NCI-H446 treated with DMSO at 0.1 percent for 48 hours (cell line): ENCODE data around the gene PDP2.
"Not testable (repeated sequence)": the region's sequence is repeated elsewhere in the genome, so short reads cannot be mapped to it uniquely, and the experiment has no call there.

Experiments
- DNase-seq: peaks from one replicate; lab custom pipeline; 2025; lab: John Stamatoyannopoulos, UW

The PDP2 gene

DNA sequence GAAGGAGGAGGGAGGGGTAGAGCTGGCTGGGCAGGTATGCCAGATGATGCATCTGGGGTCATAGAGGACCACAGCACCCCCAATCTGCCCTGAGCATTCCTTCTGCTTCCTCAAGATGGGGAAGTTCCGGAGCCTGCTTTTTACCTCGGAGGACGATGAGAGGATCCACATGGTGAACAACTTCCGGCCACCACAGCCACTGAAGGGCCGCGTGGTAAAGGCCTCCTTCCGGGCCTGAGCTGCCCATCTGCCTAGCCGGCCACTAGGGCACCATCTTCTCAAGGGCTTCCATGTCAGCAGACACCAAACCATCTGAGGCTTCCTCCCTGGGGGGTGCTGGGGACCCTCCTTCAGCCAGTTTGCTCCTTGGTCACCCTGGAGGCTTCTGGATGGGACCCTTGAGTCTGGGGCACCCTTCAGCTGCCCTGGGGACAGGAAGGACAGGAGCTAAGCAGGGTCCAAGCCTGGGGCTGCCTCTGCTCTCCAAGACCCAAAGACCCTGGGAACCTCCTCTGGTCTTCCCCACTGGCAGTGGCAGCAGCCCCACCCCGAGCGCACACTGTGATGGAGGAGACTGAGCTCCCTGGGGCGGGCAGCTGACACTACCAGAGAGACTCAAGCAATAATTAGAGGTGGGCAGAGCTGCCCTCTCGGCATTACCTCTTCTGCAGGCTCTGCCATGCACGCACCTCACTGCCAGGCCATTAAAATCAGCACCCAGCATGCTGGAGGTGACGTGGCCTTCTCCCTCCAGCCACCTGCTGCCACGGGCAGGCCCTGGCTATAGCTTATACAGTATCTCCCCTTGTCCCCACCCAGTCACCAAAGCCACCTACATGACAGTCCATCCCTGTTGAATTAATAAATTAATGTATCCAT is 26.8 kb upstream of the PDP2 start:
- DNase-seq, result no peak

DNA sequence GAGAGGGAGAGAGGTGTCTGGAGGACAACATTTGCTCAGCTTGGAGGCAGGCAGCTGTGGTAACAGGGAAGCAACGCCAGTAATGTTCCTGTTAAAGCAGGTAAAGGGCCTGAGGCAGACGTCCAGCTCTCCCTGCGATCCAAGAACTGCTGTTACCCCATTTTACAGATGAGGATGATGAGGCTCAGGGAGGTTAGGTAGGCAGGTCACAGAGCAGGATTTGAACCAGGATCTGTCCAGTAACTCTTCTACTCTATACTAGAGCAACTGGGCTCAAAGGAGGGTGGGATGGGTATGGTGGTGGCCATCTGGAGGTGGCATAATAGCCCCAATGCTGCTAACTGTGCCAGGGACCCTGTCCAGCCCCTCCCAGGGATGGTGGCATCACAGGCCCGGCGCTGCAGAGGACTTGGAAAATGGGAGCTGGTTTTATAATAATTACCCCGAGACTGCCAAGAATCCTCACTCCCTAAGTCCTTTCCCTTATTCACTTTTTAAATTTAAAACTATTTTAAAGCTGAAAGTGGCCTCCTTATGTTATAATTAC is 24.1 kb upstream of the PDP2 start:
- no peak for DNase-seq

- no peak for DNase-seq
Measured at GRCh38 chr16:66856801-66857200, 23.5 kb upstream of the PDP2 start.

DNA sequence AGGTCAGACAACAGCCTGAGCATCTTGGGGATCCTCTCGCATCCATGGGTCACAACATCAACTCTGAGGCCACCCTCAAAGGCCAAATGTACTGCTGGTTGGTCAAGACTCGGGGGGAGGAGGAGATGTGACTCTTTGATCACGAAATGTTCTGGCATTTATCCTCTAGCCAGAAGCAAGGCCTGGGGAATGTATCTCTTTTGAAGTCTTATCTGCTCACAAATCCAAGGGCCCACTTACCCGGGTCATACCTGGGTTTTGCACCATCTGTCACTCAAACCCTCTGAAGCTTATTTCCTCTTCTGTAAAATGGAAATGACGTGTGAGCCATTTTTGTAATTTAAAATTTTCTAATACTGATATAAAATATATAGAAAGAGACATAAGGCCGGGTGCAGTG is 22.9 kb upstream of the PDP2 start:
- DNase-seq, result no peak

DNA sequence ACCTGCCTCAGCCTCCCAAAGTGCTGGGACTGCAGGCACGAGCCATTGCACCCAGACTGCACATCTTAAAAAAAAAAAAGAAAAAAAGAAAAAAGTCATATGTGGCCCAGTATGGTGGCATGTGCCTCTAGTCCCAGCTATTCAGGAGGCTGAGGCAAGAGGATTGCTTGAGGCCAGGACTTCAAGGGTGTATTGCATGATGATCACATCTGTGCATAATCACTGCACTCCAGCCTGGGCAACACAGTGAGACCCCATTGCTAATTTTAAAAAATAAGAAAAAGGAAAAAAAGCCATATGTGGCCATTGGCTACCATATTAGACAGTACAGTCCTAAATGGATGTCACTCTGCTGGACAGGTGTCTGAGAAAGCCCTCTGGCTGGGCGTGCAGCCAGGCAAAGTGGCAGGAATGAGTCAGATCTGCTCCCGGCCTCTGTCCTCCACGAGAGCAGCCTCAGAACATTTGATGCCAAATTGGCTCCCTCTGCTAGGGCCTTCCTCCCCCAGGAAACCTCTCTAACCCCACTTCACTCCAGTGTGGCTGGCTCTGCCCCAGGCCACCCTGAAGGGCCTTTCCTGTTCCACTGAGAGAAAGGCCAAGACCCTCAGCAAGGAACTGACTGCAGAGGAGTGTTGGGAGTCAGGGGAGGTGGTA is 21.4 kb upstream of the PDP2 start:
- peak; percentile 16 for DNase-seq

- no peak for DNase-seq
Measured at GRCh38 chr16:66859397-66860068, 20.8 kb upstream of the PDP2 start.

DNA sequence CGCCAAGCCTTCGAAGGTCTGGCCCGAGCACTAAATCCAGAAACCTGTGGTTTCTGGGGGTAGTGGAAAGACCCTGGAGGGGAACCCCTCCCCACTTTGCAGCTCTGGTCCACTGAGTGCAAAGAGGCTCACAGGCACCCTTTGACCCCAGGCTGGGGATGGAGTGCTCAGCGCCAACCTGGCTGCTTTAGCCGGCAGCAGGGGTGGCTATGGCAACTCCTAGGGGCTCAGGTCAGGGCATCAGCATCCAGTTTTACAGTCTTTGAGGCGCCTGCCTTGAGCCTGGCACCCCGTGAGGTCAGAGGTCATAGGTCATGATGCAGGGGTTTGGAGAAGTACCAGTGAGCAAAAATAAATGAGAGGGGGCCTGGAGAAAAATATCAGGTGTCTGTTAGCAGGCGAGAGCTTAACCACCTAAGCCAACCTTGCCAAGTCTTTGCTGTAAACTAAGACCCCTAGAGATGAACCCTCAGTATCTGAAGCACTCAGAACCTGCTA is 18.2 kb upstream of the PDP2 start:
- DNase-seq, result no peak

DNA sequence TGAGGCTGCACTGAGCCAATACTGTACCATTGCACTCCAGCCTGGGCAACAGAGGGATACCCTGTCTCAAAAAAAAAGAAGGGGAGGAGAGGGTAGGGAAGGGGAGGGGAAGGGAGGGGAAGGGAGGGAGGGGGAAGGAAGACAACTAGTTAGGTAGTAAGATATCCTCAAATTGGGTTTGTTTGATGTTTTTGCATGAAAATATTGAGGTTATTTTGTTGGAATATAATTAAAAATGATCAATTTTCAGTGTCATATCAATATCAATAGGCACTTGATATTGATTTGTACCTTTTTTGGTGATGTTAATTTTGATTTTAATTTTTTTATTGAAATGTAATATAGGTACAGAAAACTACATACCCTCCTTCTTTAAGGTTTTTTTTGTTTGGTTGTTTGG is 16.6 kb upstream of the PDP2 start:
- DNase-seq, result no peak

DNA sequence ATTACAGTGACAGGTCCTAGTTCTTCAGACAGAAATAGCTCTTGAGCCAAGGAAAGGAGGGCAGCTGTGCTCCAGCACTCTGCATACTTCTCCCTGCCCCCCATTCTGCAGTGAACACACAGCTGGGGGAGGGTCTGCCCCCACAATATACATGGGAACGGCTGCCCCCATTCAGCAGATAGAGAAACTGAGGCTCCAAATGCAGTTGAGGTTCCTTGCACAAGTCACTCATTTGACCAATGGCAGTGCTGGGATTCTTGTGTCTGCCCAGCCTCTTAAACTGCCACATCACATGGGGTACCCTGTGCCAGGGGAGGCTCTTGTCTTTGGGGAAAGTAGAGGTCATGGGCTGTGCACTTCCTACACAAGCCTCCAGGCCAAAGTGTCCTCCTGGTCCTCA is 10.9 kb upstream of the PDP2 start:
- no peak for DNase-seq

DNA sequence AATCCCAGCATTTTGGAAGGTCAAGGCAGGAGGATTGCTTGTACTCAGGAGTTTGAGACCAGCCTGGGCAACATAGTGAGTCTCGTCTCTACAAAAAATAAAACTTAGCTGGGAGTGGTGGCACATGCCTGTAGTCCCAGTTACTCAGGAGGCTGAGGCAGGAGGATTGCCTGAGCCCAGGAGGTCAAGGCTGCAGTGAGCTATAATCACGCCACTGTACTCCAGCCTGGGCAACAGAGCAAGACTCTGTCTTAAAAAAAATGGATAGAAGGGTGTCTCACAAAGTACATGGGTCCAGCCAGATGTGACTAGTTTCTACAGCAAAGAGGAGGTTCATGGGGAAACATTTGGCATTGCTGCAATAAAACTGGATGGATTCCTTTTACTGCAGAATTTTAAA is 9.0 kb upstream of the PDP2 start:
- not testable (repeated sequence) for DNase-seq

DNA sequence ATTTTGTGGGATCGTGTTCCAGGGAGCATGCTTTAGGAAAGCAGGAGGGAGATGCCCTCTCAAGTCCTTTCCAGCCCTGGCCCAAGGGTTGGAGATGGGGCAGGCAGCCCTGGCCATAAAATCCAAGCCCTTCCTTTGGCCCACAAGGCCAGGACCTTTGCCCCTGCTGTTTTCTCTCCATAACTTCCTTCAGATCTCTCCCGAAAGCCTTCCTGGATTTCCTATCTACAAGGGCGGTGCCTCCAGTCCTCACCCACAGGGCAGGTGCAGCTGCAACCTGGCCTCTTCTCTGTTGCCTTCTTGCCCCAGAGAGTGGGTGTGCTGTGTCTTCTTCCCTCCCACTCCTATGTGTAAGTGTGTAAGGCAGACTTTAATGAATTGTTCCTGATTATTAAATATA is 8.5 kb upstream of the PDP2 start:
- DNase-seq, result no peak

DNA sequence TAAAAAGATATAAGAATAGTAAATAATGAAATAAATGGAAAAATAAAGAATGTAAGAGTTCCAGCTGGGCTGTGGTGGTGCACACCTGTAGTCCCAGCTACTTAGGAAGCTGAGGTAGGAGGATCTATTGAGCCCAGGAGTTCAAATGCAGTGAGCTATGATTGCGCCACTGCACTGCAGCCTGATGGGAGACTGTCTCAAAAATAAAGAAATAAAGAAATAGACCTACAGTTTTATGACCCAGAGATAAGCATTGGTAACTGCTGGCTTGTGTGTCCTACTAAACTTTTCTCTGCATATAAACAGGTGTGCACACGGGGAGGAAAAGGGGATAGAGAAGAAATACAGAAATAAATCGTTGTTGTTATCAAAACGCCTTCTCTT is 7.8 kb upstream of the PDP2 start:
- DNase-seq, result no peak

GRCh38 chr16:66872943-66873684 is 7.2 kb upstream of the PDP2 start:
- peak; percentile 35 for DNase-seq

GRCh38 chr16:66873685-66874055 is 6.6 kb upstream of the PDP2 start:
- DNase-seq, result no peak

GRCh38 chr16:66874079-66874775 is 6.1 kb upstream of the PDP2 start:
- no peak for DNase-seq

DNA sequence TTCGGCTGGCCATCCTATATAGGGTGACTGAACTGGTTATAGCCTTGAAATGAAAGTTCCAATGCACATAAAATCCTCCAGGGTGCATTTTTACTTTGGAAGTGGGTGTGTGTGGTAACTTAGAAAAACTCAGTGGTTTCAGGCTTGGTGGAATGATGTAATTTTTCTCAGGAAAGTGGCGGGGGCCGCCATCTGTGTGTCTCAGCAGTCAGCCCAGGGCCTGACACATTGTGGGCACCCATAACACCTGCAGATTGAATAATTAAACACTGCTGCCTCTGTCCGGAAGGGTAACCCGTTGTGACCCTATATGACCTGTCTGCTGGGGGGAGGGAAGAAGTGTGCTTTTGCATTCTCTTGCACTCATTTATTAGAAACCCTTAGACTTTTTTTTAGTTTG is 2.2 kb upstream of the PDP2 start:
- no peak for DNase-seq

DNA sequence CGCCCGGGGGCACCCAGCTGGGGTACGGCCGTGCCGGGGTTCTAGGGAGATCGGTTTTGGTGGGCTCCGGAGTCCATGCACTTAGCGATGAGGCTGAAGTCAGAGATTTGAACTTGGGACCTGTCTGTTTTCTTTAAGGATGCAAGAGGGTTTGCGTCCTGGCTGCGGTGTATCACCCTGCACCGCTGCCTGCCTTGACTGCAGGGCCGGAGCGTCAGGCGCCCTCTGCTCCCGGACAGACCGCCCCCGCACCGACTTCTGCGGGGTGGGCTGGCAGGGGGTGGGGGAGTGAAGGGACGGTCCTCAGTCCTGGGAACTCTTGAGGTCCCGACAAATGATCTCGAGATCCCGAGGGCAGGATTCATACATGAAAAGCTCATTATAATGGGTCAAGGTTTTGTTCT is 701 bp downstream of the PDP2 start:
- DNase-seq, result no peak

DNA sequence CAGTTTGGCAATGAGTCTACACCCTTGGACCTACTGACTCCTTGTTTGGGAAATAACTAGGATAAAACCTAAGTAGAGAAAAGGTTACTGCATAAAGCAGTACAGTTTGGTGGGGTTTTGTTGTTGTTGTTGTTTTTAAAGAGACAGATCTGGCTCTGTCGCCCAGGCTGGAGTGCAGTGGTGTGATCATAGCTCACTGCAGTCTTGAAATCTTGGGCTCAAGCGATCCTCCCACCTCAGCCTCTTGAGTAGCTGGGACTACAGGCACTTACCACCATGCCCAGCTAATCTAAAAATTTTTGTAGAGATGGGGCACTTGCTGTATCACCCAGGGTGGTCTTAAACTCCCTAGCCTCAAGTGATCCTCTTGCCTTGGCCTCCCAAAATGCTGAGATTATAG is 1.2 kb downstream of the PDP2 start:
- DNase-seq, result no peak

GRCh38 chr16:66881964-66882508 is 1.7 kb downstream of the PDP2 start:
- DNase-seq, result no peak

DNA sequence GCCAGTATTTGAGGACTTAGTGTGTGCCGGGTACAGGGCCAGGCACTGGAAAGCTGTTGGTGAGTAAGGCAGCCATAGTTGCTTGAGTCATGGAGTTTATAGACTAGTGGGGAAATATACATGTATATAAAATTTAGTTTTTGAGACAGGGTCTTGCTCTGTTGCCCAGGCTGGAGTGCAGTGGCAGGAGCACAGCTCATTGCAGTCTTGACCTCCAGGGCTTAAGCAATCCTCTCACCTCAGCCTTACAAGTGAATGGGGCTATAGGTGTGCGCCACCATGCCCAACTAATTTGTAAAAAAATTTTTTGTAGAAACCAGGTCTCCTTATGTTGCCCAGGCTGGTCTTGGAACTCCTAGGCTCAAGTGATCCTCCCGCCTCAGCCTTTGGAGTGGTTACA is 2.4 kb downstream of the PDP2 start:
- DNase-seq, result no peak

DNA sequence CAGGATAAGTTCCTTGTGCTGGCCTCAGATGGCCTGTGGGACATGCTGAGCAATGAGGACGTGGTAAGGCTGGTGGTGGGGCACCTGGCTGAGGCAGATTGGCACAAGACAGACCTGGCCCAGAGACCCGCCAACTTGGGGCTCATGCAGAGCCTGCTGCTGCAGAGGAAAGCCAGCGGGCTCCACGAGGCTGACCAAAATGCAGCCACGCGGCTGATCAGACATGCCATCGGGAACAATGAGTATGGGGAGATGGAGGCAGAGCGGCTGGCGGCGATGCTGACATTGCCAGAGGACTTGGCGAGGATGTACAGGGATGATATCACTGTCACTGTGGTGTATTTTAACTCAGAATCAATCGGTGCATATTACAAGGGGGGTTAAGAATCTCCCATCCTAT is 5.2 kb downstream of the PDP2 start:
- no peak for DNase-seq
